Astrocyte of the cerebellum (primary cell): ENCODE data around the gene CTNND1.

ENCODE experiments used
- DNase-seq: peaks from one replicate; pipeline ENCODE4 v3.0.0-alpha.2; 2011; ENCODE audit warnings: low read depth
- H3K4me3 ChIP-seq: 2 replicates; pipeline ENCODE4 v1.5.1; 2011; ENCODE audit warnings: mild to moderate bottlenecking, low read depth, low read length, moderate library complexity
- in situ Hi-C: cut with HindIII; loops from 2 replicates; pipeline ENCODE4 v1.10.0; 2017; ENCODE audit warnings: low sequenced_read_pairs
- TF ChIP-seq, protein P1 (sequence below): IDR thresholded peaks from 2 replicates; pipeline ENCODE4 v1.5.1; 2012; ENCODE audit warnings: low read length, low read depth, moderate library complexity, mild to moderate bottlenecking; ENCODE audit errors: missing control alignments

Gene CTNND1

DNA sequence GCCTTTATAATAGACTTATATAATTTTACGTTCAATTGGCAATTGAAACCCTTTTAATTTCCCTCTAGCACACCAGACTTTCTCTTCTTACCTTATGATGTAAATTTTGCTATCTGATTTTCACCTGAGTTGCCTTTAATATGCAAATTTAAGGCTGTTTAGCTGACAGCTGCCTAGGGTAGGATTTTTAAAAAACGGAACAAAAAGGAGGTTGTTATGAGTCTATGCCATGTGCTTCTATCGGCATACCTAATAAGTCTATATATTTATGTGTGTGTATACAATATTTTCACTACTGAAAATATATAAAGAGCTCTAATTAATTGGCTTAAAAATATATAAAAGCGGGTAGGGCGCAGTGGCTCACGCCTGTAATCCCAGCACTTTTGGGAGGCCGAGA, 32.1 kb upstream of the CTNND1 start:
- no peak for DNase-seq
- TF ChIP-seq, protein P1, sequence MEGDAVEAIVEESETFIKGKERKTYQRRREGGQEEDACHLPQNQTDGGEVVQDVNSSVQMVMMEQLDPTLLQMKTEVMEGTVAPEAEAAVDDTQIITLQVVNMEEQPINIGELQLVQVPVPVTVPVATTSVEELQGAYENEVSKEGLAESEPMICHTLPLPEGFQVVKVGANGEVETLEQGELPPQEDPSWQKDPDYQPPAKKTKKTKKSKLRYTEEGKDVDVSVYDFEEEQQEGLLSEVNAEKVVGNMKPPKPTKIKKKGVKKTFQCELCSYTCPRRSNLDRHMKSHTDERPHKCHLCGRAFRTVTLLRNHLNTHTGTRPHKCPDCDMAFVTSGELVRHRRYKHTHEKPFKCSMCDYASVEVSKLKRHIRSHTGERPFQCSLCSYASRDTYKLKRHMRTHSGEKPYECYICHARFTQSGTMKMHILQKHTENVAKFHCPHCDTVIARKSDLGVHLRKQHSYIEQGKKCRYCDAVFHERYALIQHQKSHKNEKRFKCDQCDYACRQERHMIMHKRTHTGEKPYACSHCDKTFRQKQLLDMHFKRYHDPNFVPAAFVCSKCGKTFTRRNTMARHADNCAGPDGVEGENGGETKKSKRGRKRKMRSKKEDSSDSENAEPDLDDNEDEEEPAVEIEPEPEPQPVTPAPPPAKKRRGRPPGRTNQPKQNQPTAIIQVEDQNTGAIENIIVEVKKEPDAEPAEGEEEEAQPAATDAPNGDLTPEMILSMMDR: no peak
- no peak overlapping the region for H3K4me3 ChIP-seq
- in situ Hi-C loops: no loop called here

DNA sequence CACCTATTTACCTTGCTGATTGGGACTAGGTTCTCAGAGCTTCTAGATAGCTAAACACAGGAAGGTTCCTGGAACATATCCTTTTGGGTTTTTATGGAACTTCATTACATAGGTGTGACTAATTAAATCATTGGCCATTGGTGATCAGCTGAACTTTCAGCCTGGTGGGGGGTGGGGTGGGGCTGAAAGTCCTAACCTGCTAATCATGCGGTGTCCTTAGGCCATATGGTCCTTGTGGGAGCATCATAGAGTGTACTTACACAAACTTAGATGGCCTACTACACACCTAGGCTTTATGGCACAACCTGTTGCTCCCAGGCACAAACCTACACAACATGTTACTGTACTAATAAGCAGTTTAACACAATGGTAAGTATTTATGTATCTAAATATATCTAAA, 28.9 kb upstream of the CTNND1 start:
- no peak for DNase-seq

DNA sequence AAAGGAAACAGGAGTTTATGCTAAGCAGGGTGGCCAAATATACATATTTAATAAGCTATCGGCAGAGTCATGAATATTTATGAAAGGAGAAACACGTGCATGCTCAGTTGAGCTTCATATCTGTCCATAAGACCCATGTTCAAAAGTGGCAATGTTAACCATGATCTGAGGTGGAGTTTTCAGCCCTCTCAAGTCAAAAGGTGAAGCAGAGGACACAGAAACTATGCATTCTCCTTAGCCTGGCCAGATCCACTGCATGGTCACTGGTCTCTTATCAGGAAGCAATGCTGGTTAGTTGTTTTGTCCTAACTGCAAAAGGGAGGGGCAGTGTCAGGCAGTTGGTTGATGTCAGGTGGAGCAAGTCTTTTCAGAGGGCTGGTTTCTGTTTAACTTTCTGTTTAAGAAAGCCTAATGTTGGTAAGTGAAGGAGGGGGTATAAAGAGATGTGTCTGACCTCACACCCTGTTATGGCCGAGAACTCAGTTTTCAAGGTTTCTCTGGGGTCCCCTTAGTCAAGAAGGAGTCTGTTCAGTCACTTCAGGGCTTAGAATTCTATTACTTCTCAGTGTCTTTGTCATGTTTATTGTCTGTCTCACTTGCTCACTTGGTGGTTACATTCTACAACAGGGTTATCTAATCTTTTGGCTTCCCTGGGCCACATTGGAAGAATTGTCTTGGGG, 25.8 kb upstream of the CTNND1 start:
- no peak for DNase-seq
- in situ Hi-C loops: no loop called here
- TF ChIP-seq, protein P1: no peak
- no peak overlapping the region for H3K4me3 ChIP-seq

More for the DNA sequence above, 28.9 kb upstream of the CTNND1 start:
- H3K4me3 ChIP-seq: no peak overlapping the region
- in situ Hi-C loops: no loop called here
- TF ChIP-seq, protein P1: no peak

DNA sequence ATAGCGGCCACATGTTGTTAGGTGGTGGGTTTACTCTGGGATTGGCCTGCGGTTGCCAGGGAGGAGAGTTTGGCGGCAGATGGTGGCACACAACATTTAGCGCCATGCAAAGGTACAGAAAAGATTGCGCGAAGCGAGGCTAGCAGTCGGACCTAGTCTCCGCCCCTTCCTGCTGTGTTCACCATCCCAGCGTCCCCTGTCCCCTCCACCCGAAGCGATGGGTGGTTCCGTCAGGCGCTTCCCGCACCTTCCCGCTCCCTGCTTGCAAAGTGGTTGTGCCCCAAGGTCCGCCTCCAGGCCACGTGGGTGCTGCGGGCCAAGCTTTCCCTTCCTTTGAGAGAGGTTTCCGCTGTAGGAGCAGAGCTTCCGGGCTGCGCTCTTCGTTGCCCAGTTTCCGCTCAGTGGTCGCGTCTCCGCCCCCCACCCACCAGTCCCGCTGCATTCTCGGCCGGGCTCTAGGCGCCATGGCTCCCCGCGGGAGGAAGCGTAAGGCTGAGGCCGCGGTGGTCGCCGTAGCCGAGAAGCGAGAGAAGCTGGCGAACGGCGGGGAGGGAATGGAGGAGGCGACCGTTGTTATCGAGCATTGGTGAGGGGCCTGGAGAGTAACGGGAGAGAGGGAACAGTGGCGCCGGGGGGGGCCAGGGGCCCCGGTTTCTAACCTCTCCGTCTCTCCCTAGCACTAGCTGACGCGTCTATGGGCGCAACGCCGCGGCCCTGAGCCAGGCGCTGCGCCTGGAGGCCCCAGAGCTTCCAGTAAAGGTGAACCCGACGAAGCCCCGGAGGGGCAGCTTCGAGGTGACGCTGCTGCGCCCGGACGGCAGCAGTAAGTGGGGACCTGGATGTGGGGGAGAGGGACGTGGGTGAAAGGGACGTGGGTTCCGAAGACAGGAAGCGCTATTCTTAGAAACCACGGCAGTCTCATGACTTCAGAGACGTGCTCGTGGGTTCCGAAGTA, 20.2 kb upstream of the CTNND1 start, which contains the start of gene SELENOH:
Gene SELENOH, plus strand, starts transcription at position 360 of the 955 bp plus-strand sequence. Its CDS starts 105 bp downstream, at position 465.
- peak within 1 kb of the TSS; percentile 80 for H3K4me3 ChIP-seq
- DNase-seq: peak; percentile 93
- in situ Hi-C loops: no loop called here
- TF ChIP-seq, protein P1: no peak

DNA sequence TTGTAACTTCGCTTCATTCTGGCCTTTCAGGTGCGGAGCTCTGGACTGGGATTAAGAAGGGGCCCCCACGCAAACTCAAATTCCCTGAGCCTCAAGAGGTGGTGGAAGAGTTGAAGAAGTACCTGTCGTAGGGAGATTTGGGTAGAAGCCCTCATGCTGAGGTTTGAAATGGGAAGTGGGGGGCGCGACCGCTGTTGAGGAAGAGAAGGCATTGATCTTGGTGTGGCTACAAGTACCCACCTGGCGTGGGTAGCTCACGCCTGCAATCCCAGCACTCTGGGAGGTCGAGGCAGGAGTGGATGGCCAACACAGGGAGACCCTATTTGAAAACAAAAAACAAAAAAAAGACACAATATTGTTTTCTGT, 19.5 kb upstream of the CTNND1 start:
- TF ChIP-seq, protein P1: no peak
- H3K4me3 ChIP-seq: peak overlapping the region; percentile 80
- in situ Hi-C loops: no loop called here
- no peak for DNase-seq

DNA sequence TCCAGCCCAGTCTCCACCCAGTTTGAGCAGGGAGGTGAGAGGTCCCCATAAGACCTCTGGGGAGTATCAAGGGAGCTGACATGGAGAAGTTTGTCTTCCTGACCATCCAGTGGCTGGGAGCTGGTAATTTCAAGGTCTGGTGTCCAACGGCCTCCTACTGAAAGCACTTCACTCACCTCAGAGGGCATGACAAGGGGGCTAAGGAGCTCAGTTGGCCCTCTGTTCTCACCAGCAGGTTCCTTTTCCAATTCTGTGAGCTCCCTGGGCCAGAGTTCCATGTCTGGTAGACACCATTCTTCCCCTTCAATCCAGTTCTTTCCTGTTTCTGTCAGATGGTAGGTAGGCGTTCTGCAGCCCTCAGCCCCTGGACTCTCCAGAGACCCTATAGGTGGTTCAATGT, 17.2 kb upstream of the CTNND1 start:
- TF ChIP-seq, protein P1: no peak
- in situ Hi-C loops: no loop called here
- H3K4me3 ChIP-seq: no peak overlapping the region
- DNase-seq: no peak
